Mammary epithelial cell (primary cell): ENCODE data around the gene PRKD1.

Experiments used
- CTCF ChIP-seq, 2 donors: IDR thresholded peaks in 1 of 2; conservative IDR thresholded peaks in 1 of 2; 2 replicates each; pipeline ENCODE4 v1.5.1; 2011 to 2012; ENCODE audit warnings: inconsistent platforms in 2 of 2, low read length in 2 of 2, mild to moderate bottlenecking in 2 of 2, control low read depth in 1 of 2, low read depth in 1 of 2; ENCODE audit not compliant: insufficient read depth in 1 of 2; ENCODE audit errors: extremely low read depth in 1 of 2
- EZH2 ChIP-seq: IDR thresholded peaks from 2 replicates; pipeline ENCODE4 v1.6.1; 2012; ENCODE audit warnings: low read length, inconsistent platforms, borderline replicate concordance

- TF ChIP-seq CTCF (conservative IDR thresholded peaks at IDR 0.05 in 1 of 2, IDR thresholded peaks at IDR 0.05 in 1 of 2; ENCODE audit: extremely low read depth in 1 of 2, insufficient read depth in 1 of 2, low read depth in 1 of 2, low read length in 2 of 2) (no peak), EZH2 (no peak)
Observed at GRCh38 chr14:29527286-29527685, 400.4 kb downstream of the PRKD1 start.
